ENCODE results near the gene BLNK. TPM values are rescaled to one million over a fixed set of nuclear protein-coding genes. Genes with fewer than 3 reads are reported as not detected.
A peak's percentile ranks its signal among the peaks of the same experiment; 100 is the strongest.

The BLNK gene
- total RNA-seq, 6 experiments from 2014 or later, result 9.9 to 47.7 (median 20.9) TPM

- TF ChIP-seq POLR2A (IDR thresholded peaks at IDR 0.05) (no peak), CTCF (IDR thresholded peaks at IDR 0.05) (no peak)
- no peak overlapping the region for H3K27ac ChIP-seq
- no peak overlapping the region for H3K4me3 ChIP-seq
- WGBS (ENCODE audit: insufficient coverage, low coverage, low lambda C conversion rate, missing lambda C conversion rate), result 18% methylated on average over 1 of the region's 1 CpG
- H3K4me1 ChIP-seq, result peaks cover 0 to 12% (median 5%) of the 10 kb centered on the region in 4 donors
- intact Hi-C loops (cut with DNase I), result no loop called here
- no peak for DNase-seq
- H3K9me3 ChIP-seq, result no peaks in the 10 kb centered on the region
- H3K36me3 ChIP-seq, result peaks cover 0 to 4% (median 0%) of the 10 kb centered on the region in 4 donors
- ATAC-seq, result peak in 2 of 4 donors; percentile 56 to 65
- H3K27me3 ChIP-seq, result no peaks in the 10 kb centered on the region
Measured at GRCh38 chr10:96250349-96250748, 21.0 kb downstream of the BLNK start.

GRCh38 chr10:96249264-96249663, 22.1 kb downstream of the BLNK start:
- Histone ChIP-seq H3K4me3 (no peak overlapping the region), H3K9me3 (no peaks in the 10 kb centered on the region), H3K4me1 (peaks cover 0 to 15% (median 5%) of the 10 kb centered on the region in 4 donors), H3K27ac (no peak overlapping the region), H3K27me3 (no peaks in the 10 kb centered on the region), H3K36me3 (peaks cover 0 to 4% (median 0%) of the 10 kb centered on the region in 4 donors)
- TF ChIP-seq POLR2A (IDR thresholded peaks at IDR 0.05), result no peak
- no peak for TF ChIP-seq CTCF (IDR thresholded peaks at IDR 0.05)
- intact Hi-C loops (cut with DNase I), result no loop called here
- WGBS (ENCODE audit: insufficient coverage, low coverage, low lambda C conversion rate, missing lambda C conversion rate), result 88% methylated on average over 3 of the region's 5 CpGs
- no peak for DNase-seq
- peak in 1 of 4 donors; percentile 19 for ATAC-seq

- no peak overlapping the region for H3K27ac ChIP-seq
- DNase-seq (no peak), ATAC-seq (peak; percentile 68 to 85 (median 73))
- TF ChIP-seq CTCF (IDR thresholded peaks at IDR 0.05) (no peak), POLR2A (IDR thresholded peaks at IDR 0.05) (no peak)
- WGBS (ENCODE audit: insufficient coverage, low coverage, low lambda C conversion rate, missing lambda C conversion rate), result 77% methylated on average over 7 of the region's 7 CpGs
- H3K9me3 ChIP-seq, result no peaks in the 10 kb centered on the region
- peaks cover 0 to 14% (median 2%) of the 10 kb centered on the region in 4 donors for H3K36me3 ChIP-seq
- no peak overlapping the region for H3K4me3 ChIP-seq
- H3K27me3 ChIP-seq, result no peaks in the 10 kb centered on the region
- peaks cover 0 to 8% (median 0%) of the 10 kb centered on the region in 4 donors for H3K4me1 ChIP-seq
- intact Hi-C loops (cut with DNase I), result no loop called here
Measured at GRCh38 chr10:96244354-96244753, 27.0 kb downstream of the BLNK start.

- intact Hi-C loops (cut with DNase I), result no loop called here
- H3K27me3 ChIP-seq, result no peaks in the 10 kb centered on the region
- no peak for TF ChIP-seq CTCF (IDR thresholded peaks at IDR 0.05)
- no peak for TF ChIP-seq POLR2A (IDR thresholded peaks at IDR 0.05)
- no peak for DNase-seq
- 91% methylated on average over 4 of the region's 4 CpGs for WGBS (ENCODE audit: insufficient coverage, low coverage, low lambda C conversion rate, missing lambda C conversion rate)
- ATAC-seq, result no peak
- no peaks in the 10 kb centered on the region for H3K9me3 ChIP-seq
- peaks cover 0 to 8% (median 0%) of the 10 kb centered on the region in 4 donors for H3K4me1 ChIP-seq
- no peak overlapping the region for H3K4me3 ChIP-seq
- no peak overlapping the region for H3K27ac ChIP-seq
- H3K36me3 ChIP-seq, result peaks cover 0 to 14% (median 2%) of the 10 kb centered on the region in 4 donors
Measured at GRCh38 chr10:96243296-96243695, 28.1 kb downstream of the BLNK start.

- no peak overlapping the region for H3K27ac ChIP-seq
- H3K36me3 ChIP-seq, result peaks cover 0 to 14% (median 3%) of the 10 kb centered on the region in 4 donors
- H3K4me1 ChIP-seq, result peaks cover 0 to 8% (median 0%) of the 10 kb centered on the region in 4 donors
- TF ChIP-seq CTCF (IDR thresholded peaks at IDR 0.05) (no peak), POLR2A (IDR thresholded peaks at IDR 0.05) (no peak)
- DNase-seq (no peak), ATAC-seq (peak in 1 of 4 donors; percentile 10)
- no peak overlapping the region for H3K4me3 ChIP-seq
- H3K9me3 ChIP-seq, result no peaks in the 10 kb centered on the region
- no peaks in the 10 kb centered on the region for H3K27me3 ChIP-seq
- intact Hi-C loops (cut with DNase I), result no loop called here
- 85% methylated on average over 2 of the region's 2 CpGs for WGBS (ENCODE audit: insufficient coverage, low coverage, low lambda C conversion rate, missing lambda C conversion rate)
Measured at GRCh38 chr10:96242822-96243221, 28.5 kb downstream of the BLNK start.
